Heart right ventricle (tissue), 16 donors: ENCODE measurements around the gene REXO1. TPM values are rescaled to one million over a fixed set of nuclear protein-coding genes. Genes with fewer than 3 reads are reported as not detected.

Experiments used
- ATAC-seq, 8 donors: fragments of 200-7000 bp; cut with Tn5 transposase; one replicate each; pipeline ENCODE4 v1.9.1; 2020; ENCODE audit warnings: mild to moderate bottlenecking in 8 of 8, moderate library complexity in 8 of 8, moderate number of reproducible peaks in 1 of 8
- DNase-seq, 2 donors: peaks; one replicate each; pipeline ENCODE4 v3.0.0-alpha.2; 2020
- H3K27ac ChIP-seq, 10 donors: fragments of 200-600 bp; sonication (generic) in 2 of 10; one replicate each; pipeline versions ENCODE4 v1.5.0 to v1.8.0; 2020 to 2022; ENCODE audit warnings: mild to moderate bottlenecking in 3 of 10
- H3K27me3 ChIP-seq, 7 donors: fragments of 200-600 bp; one replicate each; pipeline ENCODE4 v1.8.0; 2021 to 2022; ENCODE audit warnings: mild to moderate bottlenecking in 2 of 7
- H3K36me3 ChIP-seq, 9 donors: fragments of 200-600 bp; sonication (generic) in 1 of 9; one replicate each; pipeline versions ENCODE4 v1.5.0 to v1.8.0; 2020 to 2022; ENCODE audit warnings: mild to moderate bottlenecking in 2 of 9
- H3K4me1 ChIP-seq, 9 donors: fragments of 200-600 bp; sonication (generic) in 1 of 9; one replicate each; pipeline versions ENCODE4 v1.5.0 to v1.8.0; 2020 to 2022; ENCODE audit warnings: mild to moderate bottlenecking in 4 of 9
- H3K4me3 ChIP-seq, 10 donors: fragments of 200-600 bp; sonication (generic) in 2 of 10; one replicate each; pipeline versions ENCODE4 v1.5.0 to v1.8.0; 2020 to 2022; ENCODE audit warnings: mild to moderate bottlenecking in 7 of 10, moderate library complexity in 2 of 10
- H3K9me3 ChIP-seq, 11 donors: fragments of 200-600 bp in 10 of 11; sonication (generic) in 2 of 11; one replicate each; pipeline versions ENCODE4 v1.5.0 to v1.8.0; 2013 to 2022; ENCODE audit warnings: mild to moderate bottlenecking in 2 of 11, control low read depth in 1 of 11, moderate library complexity in 1 of 11
- CTCF ChIP-seq, 9 donors: fragments of 200-600 bp; sonication (generic) in 2 of 9; IDR thresholded peaks; one replicate each; pipeline versions ENCODE4 v1.5.0 to v1.8.0; 2021 to 2022; ENCODE audit warnings: antibody characterized with exemption in 9 of 9, mild to moderate bottlenecking in 5 of 9, moderate library complexity in 1 of 9
- WGBS, 2 donors: extraction: QIAGEN DNeasy Blood & Tissue Kit; methylation state at CpG; one replicate each; pipeline ENCODE4 v1.1.7; 2013; ENCODE audit warnings: inconsistent platforms in 1 of 2; 5-methylcytosine and 5-hydroxymethylcytosine counted together
- intact Hi-C, 10 donors: fragments of 100-400 bp; cut with DNase I; formaldehyde crosslinking; loops; one replicate each; pipeline versions ENCODE4 v1.11.1 to v1.14.2; 2022
- polyA plus RNA-seq, 2 donors: library from polyadenylated mRNA; stranded (reverse); fragments of 200-250 nt; gene quantifications; one replicate each; pipeline ENCODE4 v1.2.3, GENCODE V29; 2013
- total RNA-seq, 10 donors: library from RNA; stranded (reverse); fragmentation: NEBNext Ultra II Directional in 3 of 10; extraction: Animal tissue kit (Norgen Biotek cat#: 25700) in 3 of 10; gene quantifications; one replicate each; pipeline versions ENCODE4 v1.2.1 to v1.2.4, GENCODE V29; 2021 to 2023
- donor health status: Arrhythmogenic right ventricular cardiomyopathy.
- donor health status: ischemic (EF 13 %, LVEDD 7.1; RV severe dilation, severe dysfunction).
- donor health status: healthy with polysubstance abuse.
- donor health status: DM: no; HTN: yes; CAD: no.
- donor health status: DM: no; HTN: no; CAD: no.
- donor health status: ischemic (EF 25% LVEDD 6.9; RV normal size, moderate dysfunction).
- donor health status: ischemic (EF 25% LVEDD 5.7; RV mildly dilated, moderate dysfunction).
- donor health status: healthy.
- donor health status: DM: yes; HTN: yes; CAD: no.
- donor health status: Ischemic cardiomyopathy.
- donor health status: ischemic (EF 35%, LVEDD 5.7; RV mildly dilated, moderate dysfunction).
- donor health status: nonischemic (EF 11% LVEDD 7.7; RV severe dilation, severe dysfunction).
- donor health status: DM: yes; HTN: yes; CAD: no.
- donor health status: PGD.
- donor health status: ischemic (EF 29% LVEDD 5.4; RV normal size, mild dysfunction).
- donor health status: nonischemic (EF 23%, LVEDD 6.1; RV moderate dilation, normal function).

Gene REXO1
- total and polyA plus RNA-seq, 12 donors = 13.1 to 20.6 (median 16.5) TPM

DNA sequence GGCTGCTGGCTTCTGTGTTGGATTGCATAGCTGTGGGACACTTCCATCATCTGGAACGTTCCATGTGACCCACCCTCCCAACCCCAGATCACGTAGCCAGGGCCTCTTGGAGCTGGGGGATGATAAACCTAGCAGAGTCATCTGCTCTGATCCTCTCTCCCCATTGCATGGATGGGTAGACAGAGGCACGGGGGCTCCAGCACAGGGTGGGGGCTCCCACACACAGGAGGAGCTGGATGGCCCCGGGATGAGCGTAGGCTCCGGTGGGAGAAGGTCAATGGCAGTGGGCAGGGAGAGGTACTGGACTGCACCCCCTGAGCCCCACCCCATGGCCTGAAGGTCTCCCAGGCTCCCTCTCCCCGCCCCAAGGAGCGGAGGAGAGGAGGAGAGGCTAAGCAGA lies 61.6 kb downstream of the REXO1 start:
- H3K27me3 ChIP-seq = peaks cover 0 to 76% (median 57%) of the 10 kb centered on the region in 7 donors
- H3K4me3 ChIP-seq = no peak overlapping the region
- 88% methylated on average over 8 of the region's 8 CpGs for WGBS, 2 donors
- ATAC-seq = no peak
- intact Hi-C loops = no loop called here
- H3K36me3 ChIP-seq = no peaks in the 10 kb centered on the region
- peaks cover 0 to 9% (median 5%) of the 10 kb centered on the region in 9 donors for H3K4me1 ChIP-seq
- H3K9me3 ChIP-seq = peaks cover 0 to 12% (median 5%) of the 10 kb centered on the region in 11 donors
- no peak overlapping the region for H3K27ac ChIP-seq
- no peak for DNase-seq
- no peak for TF ChIP-seq CTCF (IDR thresholded peaks at IDR 0.05)

DNA sequence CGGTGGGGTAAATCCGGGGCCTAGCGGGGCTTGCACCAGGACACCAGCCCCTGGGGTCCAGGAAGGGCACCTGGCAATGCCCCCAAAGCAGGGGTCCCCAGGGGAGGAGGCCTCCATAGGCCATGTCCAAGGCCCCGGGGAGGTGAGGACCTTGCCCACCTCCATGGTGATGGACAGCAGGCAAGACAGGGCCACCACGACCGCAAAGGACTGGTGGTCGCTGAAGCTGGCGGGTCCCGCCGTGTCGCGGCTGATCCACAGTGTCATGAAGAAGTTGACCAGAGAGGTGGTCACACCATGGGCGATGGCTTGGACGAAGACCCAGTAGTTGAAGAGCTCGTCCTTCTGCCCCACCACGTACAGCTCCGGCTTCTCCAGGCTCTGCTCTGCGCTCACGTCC lies 63.0 kb downstream of the REXO1 start:
- intact Hi-C loops = no loop called here
- DNase-seq (no peak), ATAC-seq (no peak)
- TF ChIP-seq CTCF (IDR thresholded peaks at IDR 0.05) = no peak
- H3K4me1 ChIP-seq = peaks cover 0 to 9% (median 5%) of the 10 kb centered on the region in 9 donors
- no peaks in the 10 kb centered on the region for H3K36me3 ChIP-seq
- H3K4me3 ChIP-seq = no peak overlapping the region
- peaks cover 4 to 90% (median 68%) of the 10 kb centered on the region in 7 donors for H3K27me3 ChIP-seq
- H3K9me3 ChIP-seq = peaks cover 0 to 14% (median 7%) of the 10 kb centered on the region in 11 donors
- H3K27ac ChIP-seq = no peak overlapping the region
- WGBS, 2 donors = 88 to 93% methylated on average over 19 of the region's 19 CpGs

GRCh38 chr19:1783874-1784273 lies 64.4 kb downstream of the REXO1 start:
- peaks cover 0 to 14% (median 7%) of the 10 kb centered on the region in 11 donors for H3K9me3 ChIP-seq
- H3K4me1 ChIP-seq = peaks cover 0 to 5% (median 0%) of the 10 kb centered on the region in 9 donors
- no peak for ATAC-seq
- no peak overlapping the region for H3K4me3 ChIP-seq
- TF ChIP-seq CTCF (IDR thresholded peaks at IDR 0.05) = no peak
- WGBS, 2 donors = 77 to 88% methylated on average over 9 of the region's 9 CpGs
- DNase-seq = no peak
- H3K27me3 ChIP-seq = peaks cover 6 to 97% (median 76%) of the 10 kb centered on the region in 7 donors
- no peak overlapping the region for H3K27ac ChIP-seq
- H3K36me3 ChIP-seq = no peaks in the 10 kb centered on the region
- intact Hi-C loops = no loop called here

DNA sequence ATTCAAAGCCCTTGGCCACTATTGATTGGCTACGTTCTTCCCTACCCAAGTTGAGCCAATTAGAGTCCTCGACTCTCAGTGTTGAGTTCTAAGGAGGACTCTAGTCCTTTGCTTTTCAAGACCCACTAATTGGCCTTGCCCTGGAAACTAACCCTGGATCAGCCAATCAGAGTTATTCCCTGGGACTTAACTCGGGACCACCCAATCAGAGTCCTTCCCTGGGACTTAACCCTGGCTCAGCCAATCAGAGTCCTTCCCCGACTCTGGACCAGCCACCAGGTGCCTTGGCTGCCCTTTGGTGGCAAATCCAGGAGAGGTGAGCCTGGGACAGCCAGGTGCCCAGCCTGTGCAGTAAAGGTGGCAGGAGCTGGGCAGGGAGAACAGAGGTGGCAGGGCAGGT lies 64.9 kb downstream of the REXO1 start:
- Histone ChIP-seq H3K4me1 (peaks cover 0 to under 1% (median 0%) of the 10 kb centered on the region in 9 donors), H3K9me3 (peaks cover 0 to 14% (median 7%) of the 10 kb centered on the region in 11 donors), H3K36me3 (no peaks in the 10 kb centered on the region), H3K4me3 (no peak overlapping the region), H3K27ac (no peak overlapping the region), H3K27me3 (peaks cover 6 to 95% (median 74%) of the 10 kb centered on the region in 7 donors)
- no peak for DNase-seq
- WGBS, 2 donors = 87 to 89% methylated on average over 4 of the region's 4 CpGs
- intact Hi-C loops = no loop called here
- no peak for TF ChIP-seq CTCF (IDR thresholded peaks at IDR 0.05)
- ATAC-seq = no peak
